IMR-90 (cell line): ENCODE measurements around the gene TENT5A. TPM values are rescaled to one million over a fixed set of nuclear protein-coding genes. Genes with fewer than 3 reads are reported as not detected.
"Not testable (repeated sequence)": the region's sequence is repeated elsewhere in the genome, so short reads cannot be mapped to it uniquely, and the experiment has no call there.

Experiments
- ATAC-seq: fragments of 200-7000 bp; cut with Tn5 transposase; 2 replicates; pipeline ENCODE4 v1.9.1; 2020; ENCODE audit warnings: low read depth, mild to moderate bottlenecking, moderate library complexity
- BruUV-seq: library from RNA; stranded (reverse); fragments of 400-500 nt; replicated peaks from 2 replicates; lab custom pipeline; 2021; lab: Mats Ljungman, UMichigan
- CTCF ChIA-PET: fragments of 300-600 bp; formaldehyde crosslinking; extraction: SDS; loops from one replicate; lab custom pipeline; 2021; ENCODE audit warnings: antibody characterized with exemption; lab: Yijun Ruan, JAX
- POLR2A ChIA-PET: fragments of 300-600 bp; sonication (Branson Sonifier 250); formaldehyde crosslinking; loops from one replicate; lab custom pipeline; 2022; ENCODE audit warnings: antibody characterized with exemption; ENCODE audit not compliant: unreplicated experiment; lab: Charles Lee
- DNase-seq: peaks from one replicate; pipeline ENCODE4 v3.0.0; 2013
- H2AFZ ChIP-seq: replicated peaks from 2 replicates; pipeline ENCODE3; 2013; ENCODE audit warnings: low read length, mild to moderate bottlenecking; ENCODE audit not compliant: poor library complexity
- H2AK5ac ChIP-seq: 2 replicates; pipeline ENCODE4 v1.6.1; 2013; ENCODE audit warnings: low read depth, low read length, inconsistent platforms
- H2AK9ac ChIP-seq: replicated peaks from 2 replicates; pipeline ENCODE3; 2013; ENCODE audit warnings: mild to moderate bottlenecking, low read depth, low read length, moderate library complexity; ENCODE audit not compliant: poor library complexity
- H2BK120ac ChIP-seq: 2 replicates; pipeline ENCODE4 v1.6.1; 2013; ENCODE audit warnings: low read depth, low read length, inconsistent platforms
- H2BK15ac ChIP-seq: 3 replicates; pipeline ENCODE4 v1.6.1; 2013; ENCODE audit warnings: low read depth, low read length, inconsistent platforms
- H2BK20ac ChIP-seq: 2 replicates; pipeline ENCODE4 v1.6.1; 2013; ENCODE audit warnings: low read depth, mild to moderate bottlenecking, inconsistent platforms, low read length, moderate library complexity
- H2BK5ac ChIP-seq: 2 replicates; pipeline ENCODE4 v1.6.1; 2013; ENCODE audit warnings: mild to moderate bottlenecking, low read depth, low read length, inconsistent platforms; ENCODE audit not compliant: poor library complexity, severe bottlenecking
- H3K14ac ChIP-seq: replicated peaks from 2 replicates; pipeline ENCODE4 v1.6.1; 2013; ENCODE audit warnings: low read depth, low read length, inconsistent platforms
- H3K18ac ChIP-seq: 2 replicates; pipeline ENCODE4 v1.6.1; 2013; ENCODE audit warnings: low read depth, low read length, control low read depth
- H3K23ac ChIP-seq: 2 replicates; pipeline ENCODE4 v1.6.1; 2013; ENCODE audit warnings: low read depth, low read length, inconsistent platforms
- H3K27ac ChIP-seq: 2 replicates; pipeline ENCODE4 v1.5.1; 2013; ENCODE audit warnings: mild to moderate bottlenecking, control low read depth, low read length; ENCODE audit not compliant: insufficient read depth
- H3K27me3 ChIP-seq: 2 replicates; pipeline ENCODE4 v1.6.1; 2013; ENCODE audit warnings: low read length; ENCODE audit not compliant: control insufficient read depth, insufficient read depth
- H3K36me3 ChIP-seq: 2 replicates; pipeline ENCODE4 v1.6.1; 2013; ENCODE audit warnings: low read length, mixed read lengths; ENCODE audit not compliant: control insufficient read depth, insufficient read depth
- H3K4ac ChIP-seq: 2 replicates; pipeline ENCODE4 v1.6.1; 2013; ENCODE audit warnings: low read depth, low read length, inconsistent platforms
- H3K4me1 ChIP-seq: 2 replicates; pipeline ENCODE4 v1.6.1; 2013; ENCODE audit warnings: low read length, mixed read lengths; ENCODE audit not compliant: control insufficient read depth, insufficient read depth
- H3K4me2 ChIP-seq: 2 replicates; pipeline ENCODE4 v1.6.1; 2013; ENCODE audit warnings: low read depth, mild to moderate bottlenecking, control low read depth, low read length, moderate library complexity
- H3K4me3 ChIP-seq: 2 replicates; pipeline ENCODE4 v1.5.1; 2013; ENCODE audit warnings: low read depth, mild to moderate bottlenecking, control low read depth, low read length, moderate library complexity; ENCODE audit not compliant: insufficient read depth
- H3K56ac ChIP-seq: 2 replicates; pipeline ENCODE4 v1.6.1; 2013; ENCODE audit warnings: low read length, inconsistent platforms; ENCODE audit not compliant: insufficient read depth; ENCODE audit errors: extremely low read depth
- H3K79me1 ChIP-seq, 2 experiments: 2 replicates each; pipeline ENCODE4 v1.6.1; 2013; ENCODE audit warnings: low read length in 2 of 2, inconsistent platforms in 1 of 2, low read depth in 1 of 2
- H3K9ac ChIP-seq: 2 replicates; pipeline ENCODE4 v1.6.1; 2013; ENCODE audit warnings: low read depth, low read length, control low read depth
- H3K9me1 ChIP-seq: 2 replicates; pipeline ENCODE4 v1.6.1; 2013; ENCODE audit warnings: low read length, inconsistent platforms; ENCODE audit not compliant: insufficient read depth
- H3K9me3 ChIP-seq: 2 replicates; pipeline ENCODE4 v1.6.1; 2013; ENCODE audit warnings: low read length; ENCODE audit not compliant: control insufficient read depth, insufficient read depth
- H4K20me1 ChIP-seq: 2 replicates; pipeline ENCODE4 v1.6.1; 2013; ENCODE audit warnings: low read length, inconsistent platforms; ENCODE audit not compliant: insufficient read depth
- H4K5ac ChIP-seq: 2 replicates; pipeline ENCODE4 v1.6.1; 2013; ENCODE audit warnings: mild to moderate bottlenecking, low read depth, low read length, control low read depth
- H4K8ac ChIP-seq, 2 experiments: 2 replicates each; pipeline ENCODE4 v1.6.1; 2013; ENCODE audit warnings: low read depth in 2 of 2, low read length in 2 of 2, control low read depth in 1 of 2, inconsistent platforms in 1 of 2
- H4K91ac ChIP-seq: 2 replicates; pipeline ENCODE4 v1.6.1; 2013; ENCODE audit warnings: low read depth, low read length, inconsistent platforms; ENCODE audit not compliant: insufficient read depth
- CEBPB ChIP-seq: IDR thresholded peaks from 2 replicates; pipeline ENCODE4 v1.6.1; 2012; ENCODE audit warnings: low read depth, low read length, improper control_type of control experiment
- WGBS, 2 experiments: methylation state at CpG; one replicate each; pipeline versions ENCODE4 v1.1.5 to v1.1.7; 2013; ENCODE audit warnings: missing lambda C conversion rate in 2 of 2; ENCODE audit not compliant: insufficient read length in 1 of 2; ENCODE audit errors: extremely low coverage in 2 of 2; 5-methylcytosine and 5-hydroxymethylcytosine counted together
- dilution Hi-C: fragments of 300-500 bp; cut with HindIII; formaldehyde crosslinking; loops from one replicate; pipeline ENCODE4 v1.14.3; 2018; ENCODE audit warnings: low sequenced_read_pairs; ENCODE audit not compliant: unreplicated experiment
- in situ Hi-C: fragments of 300-500 bp; cut with MboI; formaldehyde crosslinking; loops from 3 replicates; pipeline ENCODE4 v1.14.3; 2019; ENCODE audit warnings: low sequenced_read_pairs, inconsistent platforms, mixed read lengths
- intact Hi-C: fragments of 100-400 bp; cut with micrococcal nuclease; formaldehyde crosslinking; loops from 2 replicates; pipeline ENCODE4 v1.10.0; 2022
- polyA plus RNA-seq, 3 experiments: library from polyadenylated mRNA; depleted of rRNA; stranded (reverse); fragments of >200 nt; gene quantifications; 2 replicates each; pipeline ENCODE4 v1.2.3, GENCODE V29; 2012; ENCODE audit warnings: low replicate concordance in 1 of 3
- total RNA-seq: library from RNA; depleted of rRNA; stranded (reverse); fragments of >200 nt; gene quantifications from 2 replicates; pipeline ENCODE4 v1.2.3, GENCODE V29; 2012

The TENT5A gene
- total and polyA plus RNA-seq, 2 of the 4 experiments (the other 2 are of a cell fraction): 3.5 to 10.8 TPM

DNA sequence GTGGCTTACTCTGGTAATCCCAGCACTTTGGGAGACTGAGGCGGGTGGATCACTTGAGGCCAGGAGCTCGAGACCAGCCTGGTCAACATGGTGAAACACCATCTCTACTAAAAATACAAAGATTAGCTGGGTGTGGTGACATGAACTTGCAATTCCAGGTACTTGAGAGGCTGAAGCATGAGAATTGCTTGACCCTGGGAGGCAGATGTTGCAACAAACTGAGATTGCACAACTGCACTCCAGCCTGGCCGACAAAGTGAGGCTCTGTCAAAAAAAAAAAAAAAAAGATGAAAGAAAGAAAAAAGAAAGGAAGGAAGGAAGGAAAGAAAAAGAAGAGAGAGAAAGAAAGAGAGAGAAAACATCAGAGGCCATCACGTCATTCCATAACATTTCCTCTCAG is 23.7 kb upstream of the TENT5A start:
- H4K5ac ChIP-seq, H2BK15ac ChIP-seq, H3K9me1 ChIP-seq, intact Hi-C loops, H3K56ac ChIP-seq, in situ Hi-C loops, ATAC-seq, H2BK120ac ChIP-seq, DNase-seq, H3K9me3 ChIP-seq, H3K9ac ChIP-seq, H2BK5ac ChIP-seq, BruUV-seq, H4K20me1 ChIP-seq, H3K27ac ChIP-seq, H3K36me3 ChIP-seq, H3K4me3 ChIP-seq, H3K27me3 ChIP-seq, H3K4me1 ChIP-seq, H2BK20ac ChIP-seq, H3K4ac ChIP-seq, H2AK5ac ChIP-seq, H2AK9ac ChIP-seq, H4K91ac ChIP-seq, H3K79me1 ChIP-seq, CTCF ChIA-PET, H3K18ac ChIP-seq, H2AFZ ChIP-seq, H4K8ac ChIP-seq, H3K4me2 ChIP-seq, H3K14ac ChIP-seq, H3K23ac ChIP-seq, dilution Hi-C loops: not testable (repeated sequence)
- no CpG with 5 or more reads among the region's 4 CpGs for whole genome bisulfite sequencing, 2 experiments
- TF ChIP-seq CEBPB: peak; percentile 68
- POLR2A ChIA-PET: interaction anchor here (0.5 kb wide), 1 partner anchor 27 kb away, joined by 3 read pairs; no protein-coding TSS in a partner anchor
